ENCODE measurements around the gene ACTG1.

DNA sequence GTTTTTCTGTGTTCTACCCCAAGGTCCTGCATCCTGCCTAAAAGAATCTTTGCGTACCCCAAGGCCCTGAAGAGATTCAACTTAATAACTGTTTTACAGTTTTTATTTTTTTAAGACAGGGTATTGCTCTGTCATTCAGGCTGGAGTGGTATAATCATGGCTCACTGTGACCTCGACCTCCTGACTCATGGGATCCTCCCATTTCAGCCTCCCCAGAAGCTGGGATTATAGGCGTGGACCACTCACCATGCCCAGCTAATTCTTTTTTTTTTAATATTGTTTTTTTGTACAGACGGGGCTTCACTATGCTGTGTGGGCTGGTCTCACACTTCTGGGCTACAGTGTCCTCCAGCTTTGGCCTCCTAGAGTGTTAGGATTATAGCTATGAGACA lies 48.9 kb upstream of the ACTG1 start:
- TF ChIP-seq, protein P1, sequence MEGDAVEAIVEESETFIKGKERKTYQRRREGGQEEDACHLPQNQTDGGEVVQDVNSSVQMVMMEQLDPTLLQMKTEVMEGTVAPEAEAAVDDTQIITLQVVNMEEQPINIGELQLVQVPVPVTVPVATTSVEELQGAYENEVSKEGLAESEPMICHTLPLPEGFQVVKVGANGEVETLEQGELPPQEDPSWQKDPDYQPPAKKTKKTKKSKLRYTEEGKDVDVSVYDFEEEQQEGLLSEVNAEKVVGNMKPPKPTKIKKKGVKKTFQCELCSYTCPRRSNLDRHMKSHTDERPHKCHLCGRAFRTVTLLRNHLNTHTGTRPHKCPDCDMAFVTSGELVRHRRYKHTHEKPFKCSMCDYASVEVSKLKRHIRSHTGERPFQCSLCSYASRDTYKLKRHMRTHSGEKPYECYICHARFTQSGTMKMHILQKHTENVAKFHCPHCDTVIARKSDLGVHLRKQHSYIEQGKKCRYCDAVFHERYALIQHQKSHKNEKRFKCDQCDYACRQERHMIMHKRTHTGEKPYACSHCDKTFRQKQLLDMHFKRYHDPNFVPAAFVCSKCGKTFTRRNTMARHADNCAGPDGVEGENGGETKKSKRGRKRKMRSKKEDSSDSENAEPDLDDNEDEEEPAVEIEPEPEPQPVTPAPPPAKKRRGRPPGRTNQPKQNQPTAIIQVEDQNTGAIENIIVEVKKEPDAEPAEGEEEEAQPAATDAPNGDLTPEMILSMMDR (IDR thresholded peaks at IDR 0.05 in 4 of 5, conservative IDR thresholded peaks at IDR 0.05 in 1 of 5), result no peak
- TF ChIP-seq POLR2A (IDR thresholded peaks at IDR 0.05), result no peak
